Tibial artery (tissue), 4 donors: ENCODE data around the gene TAMM41.

ENCODE experiments used
- DNase-seq, 2 donors: peaks; one replicate each; pipeline ENCODE4 v3.0.0-alpha.2; 2019
- H3K27ac ChIP-seq, 2 donors: fragments of 200-600 bp; sonication (generic) in 1 of 2; 1 replicate in 1 of 2; 2 replicates in 1 of 2; pipeline ENCODE4 v1.5.1; 2018 to 2019; ENCODE audit warnings: mild to moderate bottlenecking in 1 of 2
- H3K27me3 ChIP-seq, 2 donors: fragments of 200-600 bp; sonication (generic) in 1 of 2; one replicate each; pipeline versions ENCODE4 v1.5.1 to v1.6.0; 2016 to 2019
- H3K36me3 ChIP-seq, 3 donors: fragments of 200-600 bp; sonication (generic) in 2 of 3; one replicate each; pipeline ENCODE4 v1.5.1; 2016 to 2019; ENCODE audit warnings: mild to moderate bottlenecking in 2 of 3
- H3K4me1 ChIP-seq, 4 donors: fragments of 200-600 bp; sonication (generic) in 2 of 4; 1 replicate in 3 of 4; 2 replicates in 1 of 4; pipeline ENCODE4 v1.5.1; 2016 to 2019
- H3K4me3 ChIP-seq, 2 donors: fragments of 200-600 bp; sonication (generic) in 1 of 2; 1 replicate in 1 of 2; 2 replicates in 1 of 2; pipeline ENCODE4 v1.5.1; 2018 to 2019; ENCODE audit warnings: mild to moderate bottlenecking in 2 of 2
- H3K9me3 ChIP-seq, 3 donors: fragments of 200-600 bp; sonication (generic) in 1 of 3; one replicate each; pipeline ENCODE4 v1.5.1; 2016 to 2019
- intact Hi-C: fragments of 100-400 bp; cut with DNase I; formaldehyde crosslinking; loops from one replicate; pipeline ENCODE4 v1.15.0; 2023; ENCODE audit warnings: low total_unique reads
- TF ChIP-seq, protein P1 (sequence below), 2 experiments: fragments of 200-600 bp in 1 of 2; fragments of 450-650 bp in 1 of 2; IDR thresholded peaks; one replicate each; pipeline ENCODE4 v1.5.1; 2017 to 2019; ENCODE audit warnings: antibody characterized with exemption in 2 of 2, mild to moderate bottlenecking in 1 of 2, moderate library complexity in 1 of 2

TAMM41 gene

DNA sequence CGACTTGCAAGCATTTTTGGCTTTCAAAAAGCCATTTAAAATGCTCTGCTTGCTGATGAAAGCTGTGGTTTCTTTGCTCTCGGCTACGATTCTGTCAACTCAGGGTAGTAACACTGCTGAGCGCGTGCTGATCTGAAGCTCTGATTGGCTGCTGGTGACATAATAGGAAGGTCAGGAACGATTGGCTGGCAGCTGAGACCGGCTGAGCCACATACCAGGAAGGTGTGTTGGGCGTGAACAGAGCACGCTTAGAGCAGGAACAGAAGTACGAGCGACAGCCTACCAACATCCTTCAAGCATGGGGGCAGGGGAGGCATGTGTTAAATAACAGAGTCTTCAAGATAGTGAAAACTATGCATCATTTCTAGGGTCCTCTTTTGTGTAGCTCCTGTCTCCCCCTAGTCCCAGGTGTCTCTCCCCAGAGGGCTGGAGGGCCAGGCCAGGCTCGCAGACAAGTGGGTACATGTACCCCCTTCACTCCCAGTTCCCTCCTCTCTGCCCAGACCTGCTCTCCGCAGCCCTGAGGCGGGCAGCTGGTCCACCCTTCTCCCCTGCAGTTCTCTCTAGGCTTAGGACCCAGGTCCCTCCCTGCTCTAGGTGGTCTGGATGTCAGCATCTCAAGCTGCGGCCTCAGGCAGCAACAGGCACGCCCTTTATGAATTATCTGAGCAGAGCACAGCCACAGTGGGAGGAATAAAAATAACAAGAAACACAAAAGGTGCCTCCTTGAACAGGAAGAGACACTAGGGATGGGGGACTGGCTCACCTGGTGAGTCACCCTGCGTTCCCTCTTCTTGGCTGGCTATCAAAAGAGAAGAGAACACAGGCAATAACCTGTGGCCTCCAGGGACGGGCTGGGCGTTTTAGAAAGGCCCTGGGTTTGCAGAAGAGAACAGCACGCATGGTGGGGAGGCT is 76.0 kb downstream of the TAMM41 start:
- Histone ChIP-seq H3K4me1 (peaks cover 0 to 19% (median 8%) of the 10 kb centered on the region in 4 donors), H3K27me3 (no peaks in the 10 kb centered on the region), H3K9me3 (no peaks in the 10 kb centered on the region), H3K36me3 (no peaks in the 10 kb centered on the region), H3K27ac (no peak overlapping the region), H3K4me3 (peak overlapping the region in 1 of 2 donors; percentile 15)
- TF ChIP-seq, protein P1, sequence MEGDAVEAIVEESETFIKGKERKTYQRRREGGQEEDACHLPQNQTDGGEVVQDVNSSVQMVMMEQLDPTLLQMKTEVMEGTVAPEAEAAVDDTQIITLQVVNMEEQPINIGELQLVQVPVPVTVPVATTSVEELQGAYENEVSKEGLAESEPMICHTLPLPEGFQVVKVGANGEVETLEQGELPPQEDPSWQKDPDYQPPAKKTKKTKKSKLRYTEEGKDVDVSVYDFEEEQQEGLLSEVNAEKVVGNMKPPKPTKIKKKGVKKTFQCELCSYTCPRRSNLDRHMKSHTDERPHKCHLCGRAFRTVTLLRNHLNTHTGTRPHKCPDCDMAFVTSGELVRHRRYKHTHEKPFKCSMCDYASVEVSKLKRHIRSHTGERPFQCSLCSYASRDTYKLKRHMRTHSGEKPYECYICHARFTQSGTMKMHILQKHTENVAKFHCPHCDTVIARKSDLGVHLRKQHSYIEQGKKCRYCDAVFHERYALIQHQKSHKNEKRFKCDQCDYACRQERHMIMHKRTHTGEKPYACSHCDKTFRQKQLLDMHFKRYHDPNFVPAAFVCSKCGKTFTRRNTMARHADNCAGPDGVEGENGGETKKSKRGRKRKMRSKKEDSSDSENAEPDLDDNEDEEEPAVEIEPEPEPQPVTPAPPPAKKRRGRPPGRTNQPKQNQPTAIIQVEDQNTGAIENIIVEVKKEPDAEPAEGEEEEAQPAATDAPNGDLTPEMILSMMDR (IDR thresholded peaks at IDR 0.05) = no peak
- peak in 1 of 2 donors; percentile 50 for DNase-seq
- intact Hi-C loops = no loop called here

DNA sequence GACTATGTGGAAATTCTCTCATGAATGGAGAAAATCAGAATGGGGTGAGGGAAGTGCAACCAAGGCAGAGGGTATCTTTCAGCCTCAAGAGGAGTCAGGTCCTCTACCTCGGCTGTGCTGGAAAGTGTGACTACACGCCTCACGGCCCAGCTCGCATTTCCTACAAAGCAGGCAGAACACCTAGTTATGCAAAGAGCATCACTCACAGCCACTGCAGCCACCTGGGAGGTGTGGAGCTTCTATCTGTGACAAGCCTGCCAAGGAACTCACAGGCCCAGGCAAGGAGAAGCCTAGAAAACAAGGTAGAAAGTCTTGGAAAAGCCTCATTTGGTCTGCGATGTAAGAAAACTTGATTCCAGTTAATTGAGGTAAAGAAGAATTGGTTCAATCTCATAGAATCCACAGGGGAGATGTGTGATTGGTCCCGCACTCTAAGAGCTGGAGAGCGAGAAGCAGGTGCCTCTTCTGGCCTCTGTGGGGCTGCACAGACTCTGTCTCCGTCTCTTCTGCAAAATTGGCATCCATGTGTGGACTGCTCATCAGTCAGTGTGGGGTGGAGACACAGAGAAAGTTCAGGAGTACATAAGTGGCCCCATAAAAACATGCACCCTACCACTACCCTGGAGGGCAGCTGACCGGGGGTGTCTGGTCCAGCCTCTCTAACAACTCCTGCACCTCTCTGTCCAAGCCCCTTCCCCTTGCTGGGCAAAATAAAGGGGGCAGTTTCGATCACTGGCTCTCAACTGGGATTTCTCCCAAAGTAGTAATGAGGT is 76.8 kb downstream of the TAMM41 start:
- Histone ChIP-seq H3K27ac (no peak overlapping the region), H3K4me1 (peaks cover 0 to 19% (median 8%) of the 10 kb centered on the region in 4 donors), H3K4me3 (no peak overlapping the region), H3K9me3 (no peaks in the 10 kb centered on the region), H3K36me3 (no peaks in the 10 kb centered on the region), H3K27me3 (no peaks in the 10 kb centered on the region)
- TF ChIP-seq, protein P1 (IDR thresholded peaks at IDR 0.05) = no peak
- intact Hi-C loops = no loop called here
- DNase-seq = no peak

DNA sequence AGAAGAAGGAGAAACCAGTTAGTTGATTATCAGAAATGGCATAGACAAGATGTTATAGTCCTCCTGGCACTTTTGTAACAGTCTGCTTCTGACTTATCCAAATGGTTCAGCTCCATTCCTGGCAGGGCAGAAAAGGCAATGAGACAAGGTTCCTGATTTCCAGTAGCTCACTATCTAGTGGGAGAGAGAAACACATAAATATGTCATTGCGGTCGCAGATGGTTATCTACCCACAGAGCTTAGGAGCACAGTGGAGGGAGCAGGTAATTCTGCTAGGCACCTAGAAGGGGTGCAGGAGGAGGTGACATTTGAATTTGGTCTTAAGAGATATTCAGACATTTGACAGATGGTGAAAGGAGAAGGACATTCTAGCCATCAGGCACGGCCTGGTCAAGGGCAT is 78.1 kb downstream of the TAMM41 start:
- Histone ChIP-seq H3K9me3 (no peaks in the 10 kb centered on the region), H3K4me1 (peaks cover 0 to 19% (median 8%) of the 10 kb centered on the region in 4 donors), H3K4me3 (no peak overlapping the region), H3K27ac (no peak overlapping the region), H3K36me3 (no peaks in the 10 kb centered on the region), H3K27me3 (no peaks in the 10 kb centered on the region)
- DNase-seq = no peak
- TF ChIP-seq, protein P1 (IDR thresholded peaks at IDR 0.05) = no peak
- intact Hi-C loops = no loop called here

DNA sequence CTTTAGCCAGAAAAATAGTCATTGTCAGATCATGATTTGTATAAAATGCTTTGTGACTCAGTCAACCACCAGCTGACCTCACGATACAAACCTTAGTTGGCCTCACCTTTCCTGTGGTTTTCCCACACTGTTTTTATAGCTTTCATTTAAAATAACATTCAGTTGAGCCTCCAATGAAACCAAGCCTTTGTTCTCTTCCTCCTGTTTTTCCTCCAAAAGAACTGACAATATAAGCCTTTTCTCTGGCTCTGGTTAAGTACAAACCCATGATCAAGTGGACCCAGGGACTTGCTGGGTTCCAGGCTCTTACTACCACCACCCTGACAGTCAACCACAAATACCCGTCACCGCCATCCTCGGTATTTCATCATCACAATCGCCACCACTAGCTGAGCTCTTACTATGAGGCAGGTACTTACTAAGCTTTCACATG is 81.7 kb downstream of the TAMM41 start:
- Histone ChIP-seq H3K36me3 (no peaks in the 10 kb centered on the region), H3K4me3 (no peak overlapping the region), H3K27ac (no peak overlapping the region), H3K4me1 (peaks cover 0 to 3% (median under 1%) of the 10 kb centered on the region in 4 donors), H3K9me3 (no peaks in the 10 kb centered on the region), H3K27me3 (no peaks in the 10 kb centered on the region)
- no peak for DNase-seq
- TF ChIP-seq, protein P1 (IDR thresholded peaks at IDR 0.05) = no peak
- intact Hi-C loops = no loop called here

DNA sequence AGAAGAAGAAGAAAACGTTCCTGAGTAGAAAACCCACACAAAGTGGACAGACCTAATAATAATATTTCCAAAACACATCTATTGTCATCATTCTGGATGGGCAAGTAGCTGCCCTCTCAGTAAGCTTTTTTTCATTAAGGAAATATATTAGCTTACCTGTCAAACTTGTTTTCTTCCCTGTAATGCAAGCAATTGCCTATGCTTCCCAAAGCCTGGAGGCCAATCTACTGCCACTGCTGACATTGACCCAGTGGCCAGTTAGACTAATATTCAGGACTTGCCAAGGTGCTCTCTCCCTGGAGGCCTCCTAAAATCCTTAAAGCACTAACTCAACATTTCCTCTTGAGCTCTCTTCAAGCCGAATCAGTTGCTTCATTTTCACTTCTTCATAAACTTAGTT is 86.7 kb downstream of the TAMM41 start:
- H3K4me3 ChIP-seq = no peak overlapping the region
- intact Hi-C loops = no loop called here
- no peaks in the 10 kb centered on the region for H3K9me3 ChIP-seq
- no peaks in the 10 kb centered on the region for H3K27me3 ChIP-seq
- H3K4me1 ChIP-seq = no peaks in the 10 kb centered on the region
- TF ChIP-seq, protein P1 (IDR thresholded peaks at IDR 0.05) = no peak
- H3K36me3 ChIP-seq = no peaks in the 10 kb centered on the region
- H3K27ac ChIP-seq = no peak overlapping the region
- no peak for DNase-seq
